Erythroblast (primary cell): ENCODE measurements around the gene LLGL1.
A peak's percentile ranks its signal among the peaks of the same experiment; 100 is the strongest.

Experiments used
- DNase-seq, 2 experiments: peaks; one replicate each; lab custom pipeline; 2025; lab: John Stamatoyannopoulos, UW
- GATA1 ChIP-seq: IDR thresholded peaks from 2 replicates; pipeline ENCODE4 v1.6.1; 2011; ENCODE audit warnings: low read depth, mild to moderate bottlenecking, control low read depth, low read length, moderate library complexity
- POLR2A ChIP-seq: IDR thresholded peaks from 2 replicates; pipeline ENCODE4 v1.6.1; 2011; ENCODE audit warnings: mild to moderate bottlenecking, low read length

The LLGL1 gene

GRCh38 chr17:18186627-18186982 lies 38.8 kb upstream of the LLGL1 start:
- TF ChIP-seq GATA1 (no peak), POLR2A (no peak)

GRCh38 chr17:18187226-18187625 lies 38.2 kb upstream of the LLGL1 start:
- DNase-seq = no peak
- no peak for TF ChIP-seq POLR2A
- no peak for TF ChIP-seq GATA1

More at GRCh38 chr17:18186627-18186982, 38.8 kb upstream of the LLGL1 start:
- peak in 1 of 2 experiments; percentile 28 for DNase-seq

- TF ChIP-seq POLR2A (no peak), GATA1 (no peak)
- peak; percentile 54 to 71 for DNase-seq
These were observed 37.3 kb upstream of the LLGL1 start for GRCh38 chr17:18187821-18188761.

DNA sequence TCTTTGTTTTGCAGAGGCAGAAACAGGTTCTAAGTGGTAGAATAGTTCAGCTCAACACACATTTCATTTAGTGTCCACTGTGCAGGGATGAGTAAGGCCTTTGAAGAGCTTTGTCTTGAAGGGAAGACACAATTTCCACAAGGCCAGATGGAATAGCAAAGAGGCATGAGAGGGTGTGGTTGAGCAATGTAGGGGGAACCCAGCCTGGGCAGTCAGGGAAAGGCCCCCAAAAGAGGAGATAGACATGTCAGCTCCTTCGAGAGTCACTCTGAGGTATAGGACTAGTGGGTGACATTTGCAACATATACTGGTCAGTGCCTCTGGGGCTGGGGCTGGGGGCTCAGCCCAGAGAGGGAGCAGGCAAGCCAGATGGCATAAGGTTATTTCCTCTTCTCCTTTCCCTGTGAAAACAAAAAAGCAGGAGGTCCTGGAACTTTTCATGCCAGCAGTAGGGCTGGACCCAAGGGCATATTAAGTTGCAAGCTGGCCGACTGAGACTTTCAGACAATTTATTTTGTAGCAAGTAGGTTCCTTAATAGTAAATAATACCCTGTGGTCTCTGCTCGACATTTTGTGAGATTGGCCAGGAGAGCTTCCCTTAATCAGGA lies 34.7 kb upstream of the LLGL1 start:
- no peak for DNase-seq
- TF ChIP-seq POLR2A (no peak), GATA1 (no peak)

- DNase-seq = no peak
- TF ChIP-seq GATA1 (no peak), POLR2A (no peak)
These were observed 34.2 kb upstream of the LLGL1 start for GRCh38 chr17:18191236-18191667.

- DNase-seq = peak in 1 of 2 experiments; percentile 23
- TF ChIP-seq POLR2A = no peak
- TF ChIP-seq GATA1 = no peak
These were observed 33.5 kb upstream of the LLGL1 start for GRCh38 chr17:18191967-18192366.

- DNase-seq = no peak
- no peak for TF ChIP-seq POLR2A
- TF ChIP-seq GATA1 = no peak
These were observed 31.0 kb upstream of the LLGL1 start for GRCh38 chr17:18194394-18194793.

DNA sequence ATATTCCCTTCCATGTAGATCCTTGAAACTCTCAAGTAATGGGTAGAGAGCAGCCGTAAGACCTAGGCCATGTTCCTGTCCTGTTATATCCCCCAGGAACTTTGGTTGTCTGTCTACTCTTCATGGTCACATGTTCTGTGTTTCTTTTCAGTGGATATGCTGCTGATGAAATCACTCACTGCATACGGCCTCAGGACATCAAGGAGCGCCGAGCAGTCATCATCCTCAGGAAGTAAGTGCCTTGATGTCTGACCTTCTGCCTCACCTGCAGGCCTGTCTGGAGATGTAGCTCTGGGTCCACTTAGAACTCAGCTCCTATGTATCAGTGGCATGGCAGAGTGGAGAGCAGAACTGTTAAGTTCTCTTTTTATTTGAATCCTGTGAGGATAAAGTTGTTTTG lies 30.6 kb upstream of the LLGL1 start:
- DNase-seq = no peak
- TF ChIP-seq GATA1 (no peak), POLR2A (no peak)

DNA sequence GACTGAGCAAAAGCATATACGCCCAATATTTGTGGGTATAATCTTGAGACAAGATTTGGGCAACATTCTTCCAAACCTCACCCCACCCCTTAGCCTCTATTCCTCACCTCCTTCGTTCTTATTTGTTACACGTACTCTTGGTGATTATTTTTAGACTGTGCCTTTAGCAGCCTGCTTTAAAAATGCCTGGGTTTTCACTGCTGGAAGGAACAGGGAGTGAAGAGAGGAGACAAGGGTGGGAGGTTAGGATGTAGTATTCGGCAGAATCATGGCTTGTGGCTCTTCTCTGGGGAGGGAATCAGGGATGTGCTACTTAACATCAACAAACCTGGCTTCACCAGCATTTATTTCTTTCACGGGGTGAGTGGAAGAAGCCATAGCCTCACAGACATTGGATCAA lies 30.2 kb upstream of the LLGL1 start:
- TF ChIP-seq GATA1 (no peak), POLR2A (no peak)
- DNase-seq = no peak

DNA sequence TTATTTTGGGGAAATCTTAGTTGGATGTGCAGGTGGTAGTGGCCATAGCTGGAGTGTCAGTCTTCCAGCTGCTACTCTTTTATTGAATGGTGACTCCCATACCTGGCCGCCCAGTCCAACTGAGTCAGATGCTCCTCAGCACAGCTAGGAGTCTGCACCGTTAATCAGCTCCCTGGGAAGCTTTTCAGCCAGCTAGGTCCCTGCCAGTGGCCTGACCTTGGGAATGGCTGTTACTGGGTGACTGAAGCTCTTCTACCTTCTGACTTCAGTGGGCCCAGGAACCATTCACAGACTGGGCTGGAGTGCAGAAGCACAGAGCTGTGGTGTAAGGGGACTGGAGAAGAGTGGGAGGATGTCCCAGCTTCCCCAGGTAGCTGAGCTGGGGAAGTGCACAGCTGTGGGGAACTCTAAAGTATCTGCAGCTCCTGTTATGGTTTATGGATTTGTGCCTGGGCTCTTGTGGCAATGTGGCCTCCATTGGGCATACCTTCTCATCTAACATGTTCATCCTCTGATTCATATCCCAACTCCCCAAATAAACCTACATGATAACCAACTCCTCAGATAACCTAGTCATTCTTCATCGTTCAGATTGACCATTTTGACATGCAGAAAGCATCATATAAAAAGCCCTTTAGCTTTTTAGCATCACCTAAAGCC lies 27.8 kb upstream of the LLGL1 start:
- no peak for TF ChIP-seq POLR2A
- no peak for TF ChIP-seq GATA1
- no peak for DNase-seq

DNA sequence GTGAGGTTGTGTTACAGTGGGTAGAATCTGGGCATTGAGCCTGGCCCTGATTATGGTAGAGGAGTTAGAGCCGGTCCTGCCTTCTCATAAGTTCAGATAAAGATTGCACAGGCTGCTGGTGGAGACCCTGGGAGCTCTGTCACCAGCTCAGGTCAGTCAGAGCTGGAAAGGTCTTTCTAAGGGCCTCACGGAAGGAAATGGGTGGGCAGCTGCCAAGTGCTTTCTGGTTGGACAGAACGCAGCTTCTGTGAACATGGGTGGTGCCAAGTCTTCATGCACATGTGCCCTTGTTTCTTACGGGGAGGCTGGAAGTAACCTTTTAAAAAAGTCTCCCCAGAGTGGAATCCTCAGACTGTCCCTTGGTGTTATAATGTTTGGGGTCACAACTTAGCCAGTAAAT lies 26.9 kb upstream of the LLGL1 start:
- no peak for DNase-seq
- TF ChIP-seq GATA1 (no peak), POLR2A (no peak)

GRCh38 chr17:18201108-18201507 lies 24.3 kb upstream of the LLGL1 start:
- TF ChIP-seq GATA1 (no peak), POLR2A (no peak)
- no peak for DNase-seq

- DNase-seq = no peak
- TF ChIP-seq GATA1 (no peak), POLR2A (no peak)
These were observed 22.1 kb upstream of the LLGL1 start for GRCh38 chr17:18203308-18203707.

GRCh38 chr17:18205861-18206260 lies 19.6 kb upstream of the LLGL1 start:
- no peak for DNase-seq
- TF ChIP-seq POLR2A (no peak), GATA1 (no peak)
